ENCODE measurements around the gene MDFIC2.
"Not testable (repeated sequence)": the region's sequence is repeated elsewhere in the genome, so short reads cannot be mapped to it uniquely, and the experiment has no call there.

Gene MDFIC2
- total RNA-seq, result 0 reads per million in 2 donors

GRCh38 chr3:70312336-70312735, at the start of gene MDFIC2:
Gene MDFIC2 (minus strand): TSS chr3:70312638. CDS start chr3:70311973, 665 bp downstream.
- no peak for DNase-seq

- no peak for DNase-seq
These were observed 48.7 kb upstream of the MDFIC2 start for GRCh38 chr3:70360979-70361760.

GRCh38 chr3:70359711-70360110, 47.3 kb upstream of the MDFIC2 start:
- no peak for DNase-seq

- DNase-seq, result peak in 1 of 5 experiments; percentile 14
These were observed 46.6 kb upstream of the MDFIC2 start for GRCh38 chr3:70358978-70359580.

- DNase-seq, result no peak
These were observed 39.8 kb upstream of the MDFIC2 start for GRCh38 chr3:70352215-70352614.

GRCh38 chr3:70342149-70342548, 29.7 kb upstream of the MDFIC2 start:
- DNase-seq, result no peak

GRCh38 chr3:70336885-70337284, 24.4 kb upstream of the MDFIC2 start:
- not testable (repeated sequence) for DNase-seq

- DNase-seq, result no peak
These were observed 20.6 kb upstream of the MDFIC2 start for GRCh38 chr3:70333080-70333479.

GRCh38 chr3:70315021-70315420, 2.6 kb upstream of the MDFIC2 start:
- no peak for DNase-seq

GRCh38 chr3:70310809-70311208, 1.6 kb downstream of the MDFIC2 start:
- no peak for DNase-seq

- no peak for DNase-seq
These were observed 2.8 kb downstream of the MDFIC2 start for GRCh38 chr3:70309591-70309990.

GRCh38 chr3:70308760-70309159, 3.7 kb downstream of the MDFIC2 start:
- DNase-seq, result no peak

- DNase-seq, result no peak
These were observed 5.7 kb downstream of the MDFIC2 start for GRCh38 chr3:70306736-70307135.

GRCh38 chr3:70298385-70298784, 14.1 kb downstream of the MDFIC2 start:
- DNase-seq, result no peak

GRCh38 chr3:70291097-70291482, 21.3 kb downstream of the MDFIC2 start:
- DNase-seq, result no peak

GRCh38 chr3:70290431-70291096, 21.9 kb downstream of the MDFIC2 start:
- not testable (repeated sequence) for DNase-seq

GRCh38 chr3:70281663-70282062, 30.8 kb downstream of the MDFIC2 start:
- DNase-seq, result no peak

- no peak for DNase-seq
These were observed 35.1 kb downstream of the MDFIC2 start for GRCh38 chr3:70277304-70277703.

GRCh38 chr3:70276901-70277300, 35.5 kb downstream of the MDFIC2 start:
- DNase-seq, result no peak

GRCh38 chr3:70273492-70273891, 38.9 kb downstream of the MDFIC2 start:
- DNase-seq, result no peak

GRCh38 chr3:70272798-70273197, 39.6 kb downstream of the MDFIC2 start:
- no peak for DNase-seq

- DNase-seq, result no peak
These were observed 48.2 kb downstream of the MDFIC2 start for GRCh38 chr3:70264122-70264780.

GRCh38 chr3:70261283-70261682, 51.2 kb downstream of the MDFIC2 start:
- DNase-seq, result no peak

All from T-helper 2 cell (primary cell).